ENCODE data around the gene PGC. TPM values are rescaled to one million over a fixed set of nuclear protein-coding genes. Genes with fewer than 3 reads are reported as not detected.

Gene PGC
- total and polyA plus RNA-seq, 2 donors (not counting 1 experiment from before 2014, with no cell fraction given): not detected

- H3K79me2 ChIP-seq (ENCODE audit: control insufficient read depth, insufficient read depth, low read length): no peaks in the 10 kb centered on the region
- no peak overlapping the region for H3K9ac ChIP-seq (ENCODE audit: low read length)
- no peak overlapping the region for H3K4me2 ChIP-seq (replicated peaks; ENCODE audit: low read depth, low read length, poor library complexity, severe bottlenecking)
- H3K9me3 Mint-ChIP-seq (ENCODE audit: insufficient read depth): no peaks in the 10 kb centered on the region
- peaks cover 3% of the 10 kb centered on the region for H3K27me3 Mint-ChIP-seq
- no peak for TF ChIP-seq CTCF (IDR thresholded peaks at IDR 0.05)
- TF ChIP-seq EZH2 (IDR thresholded peaks at IDR 0.05; ENCODE audit: borderline replicate concordance, insufficient read depth, low read depth, low read length, poor library complexity, severe bottlenecking): no peak
- H3K27ac Mint-ChIP-seq: no peak overlapping the region
- DNase-seq (no peak), ATAC-seq (ENCODE audit: low read depth) (no peak)
- H3K27ac ChIP-seq (ENCODE audit: low read length in 2 of 2): no peak overlapping the region
- 41% methylated on average over 2 of the region's 2 CpGs for WGBS (ENCODE audit: insufficient coverage)
- no peaks in the 10 kb centered on the region for H3K9me3 ChIP-seq (ENCODE audit: control extremely low read depth in 1 of 3, control insufficient read depth in 2 of 3, insufficient read depth in 1 of 3, low read length in 2 of 3)
- H3K36me3 ChIP-seq (replicated peaks in 1 of 2; ENCODE audit: control extremely low read depth in 1 of 2, control insufficient read depth in 1 of 2, extremely low read depth in 1 of 2, insufficient read depth in 2 of 2, low read length in 1 of 2): no peaks in the 10 kb centered on the region
- H3K4me3 Mint-ChIP-seq: no peak overlapping the region
- POLR2A ChIA-PET: no interaction called here
- peaks cover 0 to 3% (median 0%) of the 10 kb centered on the region in 4 experiments for H3K27me3 ChIP-seq (replicated peaks in 1 of 4; ENCODE audit: control extremely low read depth in 1 of 4, control insufficient read depth in 3 of 4, insufficient read depth in 4 of 4, low read length in 3 of 4)
- no peak overlapping the region for H3K4me3 ChIP-seq (ENCODE audit: control extremely low read depth in 1 of 5, extremely low read depth in 1 of 5, insufficient read depth in 1 of 5, low read depth in 2 of 5, low read length in 4 of 5)
- CTCF ChIA-PET: no interaction called here
- no peaks in the 10 kb centered on the region for H3K4me1 Mint-ChIP-seq
- no peaks in the 10 kb centered on the region for H3K4me1 ChIP-seq (ENCODE audit: control insufficient read depth in 2 of 2, insufficient read depth in 2 of 2, low read length in 2 of 2)
- no peaks in the 10 kb centered on the region for H4K20me1 ChIP-seq (ENCODE audit: control insufficient read depth, insufficient read depth, low read length, poor library complexity, severe bottlenecking)
- H2AFZ ChIP-seq (ENCODE audit: insufficient read depth, low read depth, low read length, poor library complexity, severe bottlenecking): no peak overlapping the region
- intact Hi-C loops (cut with micrococcal nuclease): no loop called here
Observed at GRCh38 chr6:41759905-41760579, 12.8 kb upstream of the PGC start.

GRCh38 chr6:41759106-41759904 lies 12.1 kb upstream of the PGC start:
- H3K27ac Mint-ChIP-seq: no peak overlapping the region
- Histone ChIP-seq H3K4me2 (replicated peaks; ENCODE audit: low read depth, low read length, poor library complexity, severe bottlenecking) (no peak overlapping the region), H3K9ac (ENCODE audit: low read length) (no peak overlapping the region), H4K20me1 (ENCODE audit: control insufficient read depth, insufficient read depth, low read length, poor library complexity, severe bottlenecking) (no peaks in the 10 kb centered on the region), H3K27ac (ENCODE audit: low read length in 2 of 2) (no peak overlapping the region), H3K36me3 (replicated peaks in 1 of 2; ENCODE audit: control extremely low read depth in 1 of 2, control insufficient read depth in 1 of 2, extremely low read depth in 1 of 2, insufficient read depth in 2 of 2, low read length in 1 of 2) (no peaks in the 10 kb centered on the region), H3K4me3 (ENCODE audit: control extremely low read depth in 1 of 5, extremely low read depth in 1 of 5, insufficient read depth in 1 of 5, low read depth in 2 of 5, low read length in 4 of 5) (no peak overlapping the region), H3K27me3 (replicated peaks in 1 of 4; ENCODE audit: control extremely low read depth in 1 of 4, control insufficient read depth in 3 of 4, insufficient read depth in 4 of 4, low read length in 3 of 4) (peaks cover 0 to 3% (median 0%) of the 10 kb centered on the region in 4 experiments), H3K9me3 (ENCODE audit: control extremely low read depth in 1 of 3, control insufficient read depth in 2 of 3, insufficient read depth in 1 of 3, low read length in 2 of 3) (no peaks in the 10 kb centered on the region), H3K4me1 (ENCODE audit: control insufficient read depth in 2 of 2, insufficient read depth in 2 of 2, low read length in 2 of 2) (no peaks in the 10 kb centered on the region), H3K79me2 (ENCODE audit: control insufficient read depth, insufficient read depth, low read length) (no peaks in the 10 kb centered on the region), H2AFZ (ENCODE audit: insufficient read depth, low read depth, low read length, poor library complexity, severe bottlenecking) (no peak overlapping the region)
- CTCF ChIA-PET: interaction anchor here (0.7 kb wide), 1 partner anchor 75 kb away, joined by 4 read pairs; no protein-coding TSS in a partner anchor
- peaks cover 3% of the 10 kb centered on the region for H3K27me3 Mint-ChIP-seq
- H3K4me1 Mint-ChIP-seq: no peaks in the 10 kb centered on the region
- WGBS (ENCODE audit: insufficient coverage): 86% methylated on average over 11 of the region's 13 CpGs
- intact Hi-C loops (cut with micrococcal nuclease): no loop called here
- ATAC-seq (ENCODE audit: low read depth): no peak
- POLR2A ChIA-PET: no interaction called here
- no peaks in the 10 kb centered on the region for H3K9me3 Mint-ChIP-seq (ENCODE audit: insufficient read depth)
- TF ChIP-seq CTCF (IDR thresholded peaks at IDR 0.05): no peak
- TF ChIP-seq EZH2 (IDR thresholded peaks at IDR 0.05; ENCODE audit: borderline replicate concordance, insufficient read depth, low read depth, low read length, poor library complexity, severe bottlenecking): no peak
- no peak for DNase-seq
- H3K4me3 Mint-ChIP-seq: no peak overlapping the region
